Mammary epithelial cell (primary cell): Measurements from ENCODE around the gene RAB14.

Experiments used
- EZH2 ChIP-seq: IDR thresholded peaks from 2 replicates; pipeline ENCODE4 v1.6.1; 2012; ENCODE audit warnings: low read length, inconsistent platforms, borderline replicate concordance
- TF ChIP-seq, protein P1 (sequence below), 2 donors: IDR thresholded peaks in 1 of 2; conservative IDR thresholded peaks in 1 of 2; 2 replicates each; pipeline ENCODE4 v1.5.1; 2011 to 2012; ENCODE audit warnings: inconsistent platforms in 2 of 2, low read length in 2 of 2, mild to moderate bottlenecking in 2 of 2, control low read depth in 1 of 2, low read depth in 1 of 2; ENCODE audit not compliant: insufficient read depth in 1 of 2; ENCODE audit errors: extremely low read depth in 1 of 2

GRCh38 chr9:121200356-121200755 lies 1.3 kb downstream of the RAB14 start:
- no peak for TF ChIP-seq EZH2
- TF ChIP-seq, protein P1, sequence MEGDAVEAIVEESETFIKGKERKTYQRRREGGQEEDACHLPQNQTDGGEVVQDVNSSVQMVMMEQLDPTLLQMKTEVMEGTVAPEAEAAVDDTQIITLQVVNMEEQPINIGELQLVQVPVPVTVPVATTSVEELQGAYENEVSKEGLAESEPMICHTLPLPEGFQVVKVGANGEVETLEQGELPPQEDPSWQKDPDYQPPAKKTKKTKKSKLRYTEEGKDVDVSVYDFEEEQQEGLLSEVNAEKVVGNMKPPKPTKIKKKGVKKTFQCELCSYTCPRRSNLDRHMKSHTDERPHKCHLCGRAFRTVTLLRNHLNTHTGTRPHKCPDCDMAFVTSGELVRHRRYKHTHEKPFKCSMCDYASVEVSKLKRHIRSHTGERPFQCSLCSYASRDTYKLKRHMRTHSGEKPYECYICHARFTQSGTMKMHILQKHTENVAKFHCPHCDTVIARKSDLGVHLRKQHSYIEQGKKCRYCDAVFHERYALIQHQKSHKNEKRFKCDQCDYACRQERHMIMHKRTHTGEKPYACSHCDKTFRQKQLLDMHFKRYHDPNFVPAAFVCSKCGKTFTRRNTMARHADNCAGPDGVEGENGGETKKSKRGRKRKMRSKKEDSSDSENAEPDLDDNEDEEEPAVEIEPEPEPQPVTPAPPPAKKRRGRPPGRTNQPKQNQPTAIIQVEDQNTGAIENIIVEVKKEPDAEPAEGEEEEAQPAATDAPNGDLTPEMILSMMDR (conservative IDR thresholded peaks at IDR 0.05 in 1 of 2, IDR thresholded peaks at IDR 0.05 in 1 of 2; ENCODE audit: extremely low read depth in 1 of 2, insufficient read depth in 1 of 2, low read depth in 1 of 2, low read length in 2 of 2) = no peak
